Activated CD4-positive, alpha-beta T cell treated with anti-CD3 and anti-CD28 coated beads, Interleukin-10, Interleukin-2, amounts not matched to agents 100 ng/mL and 50 ng/mL, durations not matched to agents 16 hours and 8 hours (primary cell): ENCODE measurements around the gene CAB39L.
"Not testable (repeated sequence)": the region's sequence is repeated elsewhere in the genome, so short reads cannot be mapped to it uniquely, and the experiment has no call there.

Experiments used
- DNase-seq: peaks from one replicate; pipeline ENCODE4 v3.0.0-alpha.2; 2020

Gene CAB39L

DNA sequence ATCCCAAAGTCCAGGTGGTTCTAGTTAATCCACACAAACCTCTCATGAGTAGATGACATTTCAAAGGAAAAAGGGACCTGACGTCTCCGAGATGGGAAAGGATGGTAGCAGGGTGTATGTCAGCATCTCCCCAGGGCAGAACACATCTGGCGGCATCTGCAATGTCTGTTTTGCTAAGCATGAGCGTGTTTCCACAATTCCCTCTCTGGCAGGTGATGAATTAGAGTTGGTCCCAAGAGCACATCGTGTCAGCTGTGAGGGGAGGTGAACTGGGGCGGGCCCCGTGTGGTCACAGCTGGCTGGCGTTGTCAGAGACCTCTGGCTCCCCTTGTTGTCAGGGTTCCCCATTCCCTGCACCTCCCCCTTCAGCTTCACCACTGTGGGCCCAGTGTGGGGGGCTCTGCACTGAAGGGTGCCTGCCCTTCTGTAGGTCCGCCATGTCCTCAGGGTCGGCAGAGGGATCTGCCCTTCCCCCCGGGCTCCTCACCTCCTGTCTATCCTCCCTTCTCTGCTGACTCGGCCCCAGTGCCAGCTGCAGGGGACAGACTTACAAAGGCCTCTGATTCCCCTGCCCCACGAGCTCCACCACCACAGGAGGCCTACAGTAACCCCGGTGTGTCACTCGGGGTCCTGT lies 138.0 kb downstream of the CAB39L start:
- no peak for DNase-seq

DNA sequence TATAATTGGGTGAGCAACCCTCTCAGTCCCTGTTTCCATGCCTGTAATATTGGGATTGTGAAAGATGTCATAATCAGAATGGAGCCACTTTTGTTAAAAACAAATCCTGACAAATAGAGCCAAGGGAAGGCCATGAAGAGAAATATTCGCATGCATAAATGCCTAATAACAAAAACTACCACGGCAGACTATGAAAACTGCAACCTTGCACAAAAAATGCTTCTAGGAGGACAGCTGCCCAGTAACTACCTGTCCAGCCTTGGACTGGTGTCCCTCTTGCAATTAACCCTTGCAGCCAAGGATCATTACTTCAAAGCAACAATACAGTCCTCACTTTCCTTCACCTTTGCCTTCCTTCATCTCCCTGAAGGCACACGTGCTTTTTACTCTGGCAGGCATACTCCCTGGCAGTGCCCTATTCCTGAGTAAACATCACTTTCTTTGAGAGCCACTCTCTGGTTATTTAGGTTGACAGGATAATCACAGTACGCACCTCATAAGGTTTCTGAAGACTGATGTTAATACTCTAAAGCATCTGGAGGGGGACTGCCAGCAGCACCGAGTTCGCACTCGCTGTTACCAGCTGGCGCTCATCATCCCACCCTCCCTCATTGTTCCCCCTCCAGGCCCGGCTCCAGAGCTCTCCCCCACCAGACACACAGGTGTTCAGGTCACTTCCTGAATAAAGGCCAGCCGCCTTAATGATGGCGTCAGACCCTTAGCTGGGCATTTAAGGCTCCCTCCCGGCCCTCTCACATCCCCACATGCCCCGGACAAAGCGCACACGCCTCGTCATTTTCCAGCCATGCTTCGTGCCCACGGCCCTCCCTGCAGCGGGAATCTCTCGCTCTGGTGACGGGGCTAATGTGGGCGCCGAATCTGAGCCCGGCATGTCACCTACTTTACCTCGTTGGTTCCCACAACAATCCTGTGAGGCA lies 138.8 kb downstream of the CAB39L start:
- DNase-seq: no peak

DNA sequence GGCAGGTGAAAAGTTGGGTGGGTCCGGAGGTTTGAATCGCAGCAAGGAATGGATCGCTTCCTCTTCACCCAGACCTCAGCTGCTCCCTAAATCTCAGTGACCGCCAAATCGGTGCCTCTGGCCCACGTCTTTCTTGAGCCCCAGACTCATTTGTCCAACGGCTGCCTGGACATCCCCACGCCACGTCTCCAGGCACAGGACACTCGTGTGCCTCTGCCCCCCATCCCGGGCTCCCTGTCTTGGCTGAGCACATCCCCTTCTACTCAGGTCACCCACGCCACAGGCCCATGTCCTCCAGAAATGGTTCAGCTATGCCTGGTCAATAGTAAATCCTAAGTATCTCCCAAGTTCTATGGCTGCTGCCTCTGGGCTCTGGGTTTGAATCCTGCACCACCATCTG lies 139.5 kb downstream of the CAB39L start:
- no peak for DNase-seq

DNA sequence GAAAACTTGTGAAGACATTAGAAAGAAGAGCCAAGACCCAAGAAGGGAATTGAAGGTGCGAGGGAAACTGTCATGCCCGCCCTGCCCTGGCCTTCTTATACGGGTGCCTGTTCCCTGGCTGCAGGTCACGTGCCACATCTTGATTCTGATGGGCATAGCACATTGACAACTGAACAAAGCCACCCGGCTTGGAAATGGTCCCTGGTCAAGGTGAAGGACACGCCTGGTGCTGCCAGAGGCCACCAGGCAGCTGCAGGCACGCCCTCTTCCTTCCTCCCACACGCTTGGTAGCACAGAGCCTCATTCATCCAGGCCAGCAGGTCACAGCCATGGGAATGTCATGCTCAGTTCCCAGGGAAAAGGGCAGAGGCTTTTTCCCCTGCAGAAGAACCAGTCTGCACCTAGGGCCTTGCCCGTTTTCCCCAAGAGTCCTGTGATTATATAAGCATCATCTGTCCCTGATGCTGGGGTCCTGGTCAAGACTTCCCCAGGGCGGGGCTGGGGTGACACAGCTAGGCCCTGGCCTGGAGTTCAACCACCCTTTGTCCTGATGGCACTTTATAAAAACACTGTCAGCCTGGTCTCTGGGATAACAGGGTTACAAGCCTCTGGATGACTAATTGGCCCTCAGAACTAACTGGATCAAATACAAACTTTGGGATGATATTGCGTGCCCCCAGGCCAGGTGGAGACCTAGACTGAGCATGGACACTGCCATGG lies 140.2 kb downstream of the CAB39L start:
- DNase-seq: no peak

DNA sequence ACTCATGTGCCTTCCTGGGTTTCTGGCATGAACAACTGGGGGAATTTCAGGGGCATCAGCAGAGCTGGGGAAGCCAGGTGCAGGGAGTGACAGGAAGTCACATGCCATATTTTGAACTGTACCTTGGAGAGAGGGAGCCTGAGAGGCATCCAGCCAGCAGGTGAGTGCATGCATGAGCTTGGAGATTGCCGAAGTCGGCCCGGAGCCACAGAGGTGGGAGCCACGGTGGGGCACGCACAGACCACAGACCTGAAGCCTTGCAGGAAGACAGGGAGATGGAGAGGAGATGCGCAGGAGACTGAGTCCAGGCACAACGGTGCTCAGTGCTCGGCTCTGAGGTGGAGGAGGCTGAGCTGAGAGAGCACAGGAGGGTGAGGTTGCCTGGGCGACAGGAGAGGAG lies 141.0 kb downstream of the CAB39L start:
- no peak for DNase-seq

DNA sequence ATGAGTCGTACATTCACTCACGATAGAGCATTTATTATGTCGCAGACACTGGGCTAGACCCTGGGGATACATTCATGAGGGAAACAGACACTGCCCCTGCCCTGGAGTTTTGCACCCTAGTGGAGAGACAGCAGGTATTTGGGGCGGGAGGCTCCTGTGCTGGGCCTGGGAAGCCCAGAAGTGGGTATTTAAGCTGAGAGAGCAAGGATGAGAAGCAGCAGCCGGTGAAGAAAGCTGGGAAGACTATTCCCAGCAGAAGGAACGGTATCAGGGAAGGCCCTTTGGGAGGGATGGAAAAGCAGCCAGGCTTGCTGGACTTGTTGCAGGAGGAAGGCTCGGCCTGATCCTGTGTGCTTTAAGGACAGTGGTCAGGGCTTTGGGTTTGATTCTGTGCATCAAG lies 141.6 kb downstream of the CAB39L start:
- no peak for DNase-seq

DNA sequence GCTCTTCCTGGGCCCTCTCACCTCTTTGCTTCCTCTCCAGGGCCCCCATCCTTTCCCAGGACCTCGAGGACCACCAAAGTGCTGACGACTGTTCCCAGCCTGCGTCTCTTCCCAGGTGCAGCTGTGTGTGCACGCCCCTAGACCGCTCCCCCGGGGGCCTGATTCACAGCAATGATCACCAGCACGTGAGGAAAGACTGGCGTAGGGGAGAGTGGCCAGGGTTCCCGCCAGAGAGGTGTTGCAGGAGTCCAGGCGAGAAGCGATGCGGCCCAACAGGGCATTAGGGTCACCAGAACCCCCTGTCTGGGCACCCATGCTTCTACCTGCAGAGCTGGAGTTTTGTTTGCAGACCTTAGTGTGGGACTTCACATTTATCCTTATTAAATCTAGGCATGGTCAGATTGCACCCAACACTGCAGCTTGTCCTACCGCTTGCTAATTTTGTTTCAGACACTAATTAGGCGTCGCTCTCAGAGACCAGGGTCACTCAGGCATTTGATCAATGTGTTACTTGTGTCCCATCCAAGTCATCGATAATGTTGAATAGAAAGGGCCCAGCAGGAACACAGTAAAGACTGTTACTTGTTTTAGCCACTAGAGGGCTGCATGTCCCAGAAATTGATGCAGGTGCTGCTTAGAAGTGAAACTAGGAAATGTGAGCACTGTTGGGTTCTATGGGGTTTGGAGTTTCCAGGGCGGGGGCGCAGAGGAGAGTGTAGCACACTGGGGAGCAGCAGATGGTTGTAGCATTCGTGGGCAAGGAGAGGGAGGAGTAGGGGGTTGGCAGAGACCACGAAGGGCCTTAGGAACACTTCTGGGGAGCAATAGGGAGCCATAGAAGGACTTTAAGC lies 142.9 kb downstream of the CAB39L start:
- DNase-seq: peak; percentile 86

DNA sequence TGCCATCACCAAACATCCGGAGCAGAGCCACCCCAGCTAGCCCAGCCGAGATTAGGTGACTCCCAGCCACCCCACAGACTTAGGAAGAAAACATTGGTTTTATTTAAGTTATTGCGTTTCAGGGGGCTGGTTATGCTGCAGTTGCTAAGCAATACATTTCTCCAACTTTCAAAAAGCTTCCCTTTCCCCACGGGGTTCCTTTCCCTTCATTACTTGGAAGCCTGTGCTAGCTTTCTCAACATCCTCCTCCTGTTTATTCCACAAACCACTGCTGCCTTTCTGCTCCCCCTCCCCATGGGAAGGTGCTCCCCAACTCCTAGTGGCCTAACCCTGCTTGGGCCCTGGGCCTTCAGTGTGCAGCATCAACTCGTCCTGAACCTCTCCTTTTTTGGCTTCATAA lies 143.6 kb downstream of the CAB39L start:
- DNase-seq: no peak

DNA sequence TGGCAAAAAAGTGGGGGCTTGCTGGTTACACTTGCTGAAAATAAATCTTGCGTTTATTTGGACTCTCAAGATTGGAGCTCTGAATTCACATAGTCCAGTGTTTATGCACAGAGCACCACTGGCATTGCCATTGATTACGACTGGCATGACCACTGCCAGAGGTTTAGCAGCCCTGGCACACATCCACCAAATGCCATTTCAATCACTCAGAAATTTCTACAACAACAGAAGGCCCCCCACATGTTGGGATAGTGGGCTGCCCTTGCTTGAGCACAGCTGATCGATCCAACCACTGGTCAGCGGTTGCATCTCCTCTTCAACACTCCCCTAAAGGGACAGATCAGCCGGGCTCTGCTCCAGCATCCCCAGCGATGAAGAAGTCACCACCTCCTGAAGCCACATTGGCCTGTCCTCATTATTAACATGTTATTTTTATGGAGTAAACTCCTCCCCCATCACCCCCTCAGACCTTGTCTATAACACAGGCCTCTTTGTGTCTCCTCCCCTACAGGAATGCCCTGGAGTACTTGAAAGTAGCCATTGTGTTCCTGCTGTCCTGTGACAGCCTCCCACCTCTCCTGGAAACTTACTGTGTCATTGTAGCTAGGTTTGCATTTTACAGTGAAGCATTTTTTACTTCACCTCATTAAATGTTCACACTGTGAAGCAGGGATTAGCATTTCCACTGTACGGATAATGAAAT lies 144.8 kb downstream of the CAB39L start:
- no peak for DNase-seq

DNA sequence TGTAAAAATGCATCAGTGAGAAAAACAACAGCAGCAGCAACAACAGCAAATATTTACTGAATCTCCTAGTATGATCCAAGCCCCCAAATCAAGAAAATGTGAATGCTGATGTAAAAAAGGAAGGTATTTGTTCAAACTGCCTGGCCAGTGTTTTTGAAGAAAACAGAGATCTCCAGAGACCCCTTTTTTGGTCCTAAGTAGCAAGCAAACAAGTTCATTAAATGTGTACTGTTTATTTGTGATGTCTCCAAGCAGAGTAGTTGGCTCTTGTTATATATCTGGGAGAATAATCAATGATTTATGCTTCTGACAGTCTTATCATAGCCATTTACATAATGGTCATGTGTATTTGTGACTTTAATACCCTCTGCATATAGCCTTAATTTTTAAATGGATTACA lies 145.4 kb downstream of the CAB39L start:
- no peak for DNase-seq

DNA sequence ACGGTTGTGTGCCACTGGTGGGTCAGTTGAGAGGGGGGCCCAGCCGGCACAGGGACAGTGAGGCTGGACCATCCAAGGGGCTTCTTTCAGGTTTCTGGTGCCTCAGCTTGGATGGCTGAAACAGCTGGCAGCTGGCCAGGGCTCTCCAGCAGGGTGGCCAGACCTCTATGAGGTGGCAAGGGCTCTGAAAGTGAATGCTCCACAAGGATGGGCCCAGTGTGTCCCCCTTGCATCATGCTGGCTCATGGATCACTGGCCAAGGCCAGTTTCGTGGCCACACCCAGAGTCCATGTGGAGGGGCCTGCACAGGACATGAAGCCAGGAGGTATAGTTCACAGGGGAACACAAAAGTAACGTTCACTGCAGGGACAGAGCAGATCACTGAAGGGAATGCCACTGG lies 146.5 kb downstream of the CAB39L start:
- no peak for DNase-seq

DNA sequence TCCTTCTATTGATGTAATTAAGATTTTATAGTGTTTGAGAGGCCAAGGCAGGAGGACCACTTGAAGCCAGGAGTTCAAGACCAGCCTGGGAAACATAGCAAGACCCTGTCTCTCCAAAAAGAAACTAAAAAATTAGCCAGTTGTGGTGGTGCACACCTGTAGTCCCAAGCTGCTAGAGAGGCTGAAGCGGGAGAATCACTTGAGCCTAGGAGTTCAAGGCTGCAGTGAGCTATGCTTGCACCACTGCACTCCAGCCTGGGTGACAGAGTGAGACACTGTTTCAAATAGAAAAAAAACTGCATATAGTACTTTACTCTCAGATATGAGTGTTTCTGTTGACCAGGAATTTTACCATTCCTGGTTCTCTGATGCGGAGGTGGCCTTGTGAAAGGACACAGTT lies 147.2 kb downstream of the CAB39L start:
- no peak for DNase-seq

DNA sequence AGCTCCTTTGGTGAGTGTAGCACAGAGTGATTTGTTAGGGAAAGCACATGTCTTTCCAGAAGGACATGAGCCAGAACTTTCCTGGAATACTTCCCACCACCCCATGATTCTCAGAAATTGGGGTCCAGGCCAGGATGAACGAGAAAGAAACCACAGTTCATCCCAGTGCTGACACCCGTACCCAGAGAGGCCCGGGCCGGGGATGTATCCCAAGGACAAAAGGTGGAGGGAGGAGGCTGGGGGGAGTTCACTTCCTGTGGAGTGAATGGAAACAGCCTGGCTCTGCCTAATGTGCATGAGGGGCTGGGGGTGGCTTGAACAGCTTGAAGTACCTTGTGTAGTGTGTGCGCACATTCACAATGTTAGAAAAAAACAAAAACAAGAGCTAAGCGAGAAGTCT lies 148.6 kb downstream of the CAB39L start:
- no peak for DNase-seq

DNA sequence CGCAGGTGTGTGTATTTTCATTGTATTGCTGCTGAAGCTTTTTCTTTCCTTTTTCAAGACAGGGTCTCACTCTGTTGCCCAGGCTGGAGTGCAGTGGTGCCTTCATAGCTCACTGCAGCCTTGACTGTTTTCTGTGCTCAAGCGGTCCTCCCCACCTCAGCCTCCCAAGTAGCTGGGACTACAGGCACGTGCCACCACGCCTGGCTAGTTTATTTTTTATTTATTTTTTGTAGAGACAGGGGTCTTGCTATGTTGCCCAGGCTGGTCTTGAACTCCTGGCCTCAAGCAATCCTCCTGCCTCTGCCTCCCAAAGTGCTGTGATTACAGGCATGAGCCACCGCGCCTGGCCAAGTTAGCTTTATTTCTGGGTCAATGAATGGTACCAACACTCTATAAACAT lies 149.1 kb downstream of the CAB39L start:
- not testable (repeated sequence) for DNase-seq

DNA sequence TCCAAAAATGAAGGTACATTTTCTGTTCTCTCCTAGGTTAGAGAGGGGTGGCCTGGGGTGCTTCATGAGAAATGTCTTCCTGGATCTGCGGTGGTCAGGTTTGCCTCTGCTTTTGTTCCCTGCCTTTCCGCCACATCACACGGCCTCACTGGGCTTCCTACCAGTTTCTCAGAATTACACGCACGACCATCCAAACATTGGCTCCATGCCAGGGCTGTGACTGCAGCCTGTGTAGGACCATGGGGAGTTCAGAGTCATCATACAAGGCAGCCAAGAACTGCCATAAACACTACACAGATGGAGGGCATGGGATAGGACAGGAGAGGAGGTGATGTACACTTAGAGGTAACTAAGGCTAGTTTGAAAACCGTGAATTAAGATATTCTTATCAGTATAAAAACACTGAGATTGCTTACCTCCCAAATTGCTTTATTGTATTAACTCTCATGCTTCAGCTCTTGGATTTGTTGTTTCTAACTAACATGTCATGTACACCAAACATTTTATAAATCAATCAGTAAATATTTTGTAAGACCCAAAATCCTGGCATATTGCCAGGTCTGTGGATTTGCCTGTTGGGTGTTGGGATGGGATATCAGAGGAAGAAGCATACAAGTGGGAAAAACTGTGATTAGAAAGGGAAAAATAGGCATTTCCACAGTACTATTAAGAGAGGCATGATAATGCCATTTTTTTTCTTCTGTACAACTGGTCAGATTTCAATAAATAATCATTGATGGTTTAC lies 150.9 kb downstream of the CAB39L start:
- peak; percentile 44 for DNase-seq

DNA sequence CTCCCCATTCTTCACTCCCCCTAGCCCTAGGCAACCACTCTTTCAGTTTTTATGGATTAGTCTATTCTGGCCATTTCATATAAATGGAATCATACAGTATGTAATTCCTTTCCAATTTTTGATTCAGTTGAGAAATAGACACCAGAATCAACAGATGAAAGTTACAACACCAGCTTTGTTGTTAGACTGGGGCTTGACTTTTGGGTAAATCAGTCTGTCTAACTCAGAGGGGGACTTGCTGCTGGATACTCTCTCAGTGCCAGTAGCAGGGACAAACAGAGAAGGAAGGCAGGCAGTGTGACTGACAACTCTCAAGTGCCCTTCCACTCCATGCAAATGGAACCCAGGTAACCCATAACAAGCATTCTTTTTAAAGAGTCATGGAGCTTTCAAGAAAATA lies 155.4 kb downstream of the CAB39L start:
- no peak for DNase-seq

DNA sequence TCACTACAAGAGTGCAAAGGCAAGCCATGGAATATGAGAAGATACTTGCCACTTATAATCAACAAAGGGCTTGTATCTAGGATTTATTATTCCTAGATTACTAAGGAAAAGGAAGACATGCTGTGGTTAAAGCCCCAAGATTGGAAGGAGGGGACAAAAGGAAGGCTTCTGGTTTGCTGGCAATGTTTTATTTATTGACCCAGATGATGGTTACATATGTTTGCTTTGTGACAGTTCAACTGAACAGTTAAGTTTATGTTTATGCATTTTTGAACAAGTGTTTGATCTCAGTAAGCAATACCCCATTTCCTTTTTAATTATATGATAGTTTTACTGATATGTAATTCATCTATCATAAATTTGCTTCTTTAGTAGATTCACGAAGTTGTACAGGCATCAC lies 155.9 kb downstream of the CAB39L start:
- no peak for DNase-seq

DNA sequence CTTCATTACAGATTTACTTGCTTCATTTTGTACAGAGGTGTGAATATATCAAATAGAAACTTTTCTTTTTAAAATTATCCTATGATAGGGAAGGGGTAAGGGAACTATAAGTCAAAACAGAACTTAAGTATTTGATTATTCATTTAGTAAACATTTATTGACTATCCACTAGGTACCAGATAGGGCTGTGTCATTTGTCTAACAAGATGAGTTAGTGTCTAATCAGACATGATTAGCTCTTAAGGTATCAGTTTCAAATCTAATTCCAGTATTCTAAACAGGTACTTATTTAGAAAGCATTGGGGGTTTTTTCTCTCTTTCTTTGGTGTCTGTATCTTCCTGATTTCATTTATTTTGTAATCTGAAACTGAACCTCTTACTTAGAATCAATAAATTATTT lies 164.0 kb downstream of the CAB39L start:
- DNase-seq: peak; percentile 9

DNA sequence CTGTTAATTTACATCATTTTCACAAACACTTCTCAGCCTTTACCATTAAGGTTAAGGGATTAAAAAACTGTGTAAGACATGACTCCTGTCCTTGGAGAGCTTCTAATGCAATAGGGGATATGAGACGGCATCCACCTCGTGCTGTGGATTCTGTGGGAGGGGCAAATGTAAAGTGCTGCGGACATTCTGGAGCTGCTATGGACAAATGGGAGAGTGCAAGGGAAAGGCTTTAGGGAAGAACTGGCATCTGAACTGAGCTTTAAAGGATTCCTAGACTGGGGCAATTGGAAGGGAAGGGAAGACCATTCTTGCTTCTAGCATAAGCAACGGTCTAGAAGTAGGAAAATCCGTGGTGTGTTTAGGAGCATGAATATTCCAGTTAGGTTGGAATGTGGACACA lies 164.8 kb downstream of the CAB39L start:
- DNase-seq: no peak

DNA sequence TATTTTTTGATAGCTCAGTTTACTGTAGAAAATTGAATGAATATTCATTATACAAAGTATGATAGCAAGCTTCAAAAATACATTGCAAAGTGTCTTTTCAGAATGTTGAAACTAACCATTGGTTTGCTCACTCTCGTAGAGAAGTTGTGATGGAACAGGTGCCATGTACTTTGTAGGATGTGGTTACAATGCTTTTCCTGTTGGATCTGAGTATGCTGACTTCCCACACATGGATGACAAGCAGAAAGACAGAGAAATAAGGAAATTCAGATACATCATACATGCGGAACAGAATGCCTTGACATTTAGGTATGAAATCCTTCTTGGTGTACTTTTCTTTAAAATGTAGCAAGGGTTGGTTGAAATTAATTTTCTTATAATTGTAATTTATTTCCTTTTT lies 165.7 kb downstream of the CAB39L start:
- DNase-seq: no peak

DNA sequence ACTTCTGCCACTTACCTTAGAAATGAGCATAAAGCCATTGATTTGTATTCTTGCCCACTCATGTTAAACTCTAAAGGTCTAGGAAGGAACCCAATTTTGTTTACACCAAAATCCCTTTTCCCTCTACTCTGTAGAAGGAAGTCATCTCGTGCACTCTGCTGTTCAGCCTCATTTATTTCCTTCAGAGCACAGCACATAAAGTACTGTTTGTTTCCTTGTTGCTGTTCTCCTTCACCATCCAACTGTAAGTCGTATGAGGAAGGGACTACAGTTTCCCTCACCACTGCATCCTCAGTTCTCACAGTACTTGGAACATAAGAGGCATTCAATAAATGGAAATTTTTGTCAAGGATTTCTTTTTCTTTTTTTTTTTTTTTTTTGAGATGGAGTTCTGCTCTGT lies 171.6 kb downstream of the CAB39L start:
- no peak for DNase-seq

DNA sequence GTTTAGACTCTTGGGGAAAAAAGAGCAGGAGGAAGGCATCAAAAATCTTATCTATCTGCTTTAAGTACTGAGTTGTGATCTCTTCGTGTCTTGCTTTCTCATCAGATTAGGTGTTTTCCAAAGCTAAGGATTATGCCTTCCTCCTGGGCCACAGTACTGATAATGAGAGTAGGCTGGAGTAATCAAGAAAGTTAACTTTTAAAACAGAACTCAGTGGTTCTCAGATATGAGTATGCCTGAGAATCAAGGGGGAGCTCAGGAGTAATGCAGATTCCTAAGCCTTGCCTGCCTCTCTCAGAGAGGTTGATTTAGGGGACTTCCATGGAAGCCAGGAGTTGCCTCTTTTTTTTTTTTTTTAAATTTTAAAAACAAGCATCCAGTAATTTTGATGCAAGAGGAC lies 172.6 kb downstream of the CAB39L start:
- DNase-seq: peak; percentile 50
